GM12878 (cell line): ENCODE data around the gene LSM2. TPM values are rescaled to one million over a fixed set of nuclear protein-coding genes. Genes with fewer than 3 reads are reported as not detected.

Experiments used
- ATF7 ChIP-seq: fragments of 450-650 bp; IDR thresholded peaks from 2 replicates; pipeline ENCODE4 v1.6.1; 2016; ENCODE audit warnings: low read depth, mild to moderate bottlenecking
- CUX1 ChIP-seq: IDR thresholded peaks from 2 replicates; pipeline ENCODE4 v1.6.1; 2012; ENCODE audit warnings: improper control_type of control experiment, low read depth, low read length; ENCODE audit not compliant: insufficient replicate concordance
- EGR1 ChIP-seq, 2 experiments: IDR thresholded peaks; 1 replicate in 1 of 2; 2 replicates in 1 of 2; pipeline ENCODE4 v1.6.1; 2011 to 2012; ENCODE audit warnings: low read depth in 2 of 2, low read length in 2 of 2, borderline replicate concordance in 1 of 2, mild to moderate bottlenecking in 1 of 2, moderate library complexity in 1 of 2
- GABPA ChIP-seq: IDR thresholded peaks from 2 replicates; pipeline ENCODE4 v1.6.1; 2014; ENCODE audit warnings: antibody characterized with exemption, low read depth, mild to moderate bottlenecking, inconsistent platforms
- IKZF2 ChIP-seq, 2 experiments: fragments of 450-650 bp; IDR thresholded peaks; 2 replicates each; pipeline ENCODE4 v1.6.1; 2017; ENCODE audit warnings: mild to moderate bottlenecking in 2 of 2, moderate library complexity in 2 of 2
- MEF2B ChIP-seq: fragments of 450-650 bp; IDR thresholded peaks from 2 replicates; pipeline ENCODE4 v1.6.1; 2018; ENCODE audit warnings: mild to moderate bottlenecking, moderate library complexity; ENCODE audit not compliant: partially characterized antibody, poor library complexity, severe bottlenecking
- MLLT1 ChIP-seq: fragments of 450-650 bp; IDR thresholded peaks from 2 replicates; pipeline ENCODE4 v1.6.1; 2016; ENCODE audit warnings: mild to moderate bottlenecking
- POU2F2 ChIP-seq: IDR thresholded peaks from 3 replicates; pipeline ENCODE4 v1.6.1; 2011; ENCODE audit warnings: low read depth, mild to moderate bottlenecking, low read length, borderline replicate concordance
- RAD51 ChIP-seq: fragments of 450-650 bp; IDR thresholded peaks from 2 replicates; pipeline ENCODE4 v1.6.1; 2016; ENCODE audit warnings: moderate library complexity, mild to moderate bottlenecking, inconsistent platforms
- USF1 ChIP-seq: IDR thresholded peaks from 2 replicates; pipeline ENCODE4 v1.6.1; 2011; ENCODE audit warnings: borderline replicate concordance, low read depth, mild to moderate bottlenecking, moderate library complexity, mixed read lengths, low read length; ENCODE audit not compliant: insufficient read depth; ENCODE audit errors: extremely low read length
- ZBTB11 ChIP-seq: fragments of 450-650 bp; formaldehyde crosslinking; IDR thresholded peaks from 2 replicates; pipeline ENCODE4 v1.5.0; 2022; ENCODE audit warnings: mild to moderate bottlenecking, missing genetic modification characterization
- ZBTB33 ChIP-seq: fragments of 450-650 bp; IDR thresholded peaks from 2 replicates; pipeline ENCODE4 v1.6.1; 2017; ENCODE audit warnings: mild to moderate bottlenecking
- ZNF24 ChIP-seq: fragments of 450-650 bp; IDR thresholded peaks from 2 replicates; pipeline ENCODE4 v1.6.1; 2017; ENCODE audit warnings: antibody characterized with exemption, mild to moderate bottlenecking
- polyA plus RNA-seq, 11 experiments: library from polyadenylated mRNA; depleted of rRNA in 4 of 11; unstranded in 6 of 11; stranded (reverse) in 5 of 11; fragments of >200 nt; fragmentation: Nextera tagmentation in 4 of 11; fragmentation: Illumina TruSeq in 1 of 11; extraction: Ambion mirVana in 4 of 11; extraction: Trizol in 1 of 11; gene quantifications; 1 replicate in 1 of 11; 2 replicates in 10 of 11; pipeline versions ENCODE4 v1.2.1 to v1.2.3, GENCODE V29; 2011 to 2016; ENCODE audit warnings: inconsistent platforms in 2 of 11, missing spikeins in 2 of 11, low read depth in 1 of 11
- total RNA-seq, 4 experiments: library from RNA; depleted of rRNA in 3 of 4; stranded (reverse); fragments of >200 nt in 3 of 4; fragmentation: Illumina TruSeq in 1 of 4; extraction: Trizol in 1 of 4; gene quantifications; 2 replicates each; pipeline versions ENCODE4 v1.2.1 to v1.2.3, GENCODE V29; 2013 to 2021

LSM2 gene
- total and polyA plus RNA-seq, 10 of the 15 experiments (the other 5 are each of a cell fraction or from before 2014, with no cell fraction given), result 99.1 to 276 (median 153) TPM

GRCh38 chr6:31776989-31777666 lies 29.6 kb downstream of the LSM2 start, which contains the start of gene VWA7 (continued):
- TF ChIP-seq ZBTB11 (no peak), CUX1 (no peak), GABPA (no peak), ATF7 (peak; percentile 96), RAD51 (no peak), USF1 (no peak), IKZF2 (IDR thresholded peaks at IDR 0.05) (peak; percentile 75 to 84), MEF2B (peak; percentile 72), ZBTB33 (no peak), EGR1 (IDR thresholded peaks at IDR 0.05; ENCODE audit: borderline replicate concordance in 1 of 2, low read depth in 2 of 2, low read length in 2 of 2) (peak in 1 of 2 experiments; percentile 95; a peak in 2 of 3 replicates), POU2F2 (peak; percentile 46; the same call in 1 of the 3 replicates), MLLT1 (no peak; the same call in none of the 2 replicates), ZNF24 (no peak)
